ENCODE measurements around the gene KRT6C.

The KRT6C gene

GRCh38 chr12:52519826-52520662 is 46.4 kb upstream of the KRT6C start, which contains the start of gene KRT5:
Gene KRT5, minus strand, starts transcription at chr12:52520394. Its CDS starts 98 bp downstream, at chr12:52520296.
- DNase-seq (ENCODE audit: low spot score), result peak; percentile 98
- H3K36me3 ChIP-seq (ENCODE audit: low read depth), result peaks cover 51% of the 10 kb centered on the region
- no peaks in the 10 kb centered on the region for H3K9me3 ChIP-seq (ENCODE audit: severe bottlenecking)
- no peaks in the 10 kb centered on the region for H3K27me3 ChIP-seq (ENCODE audit: insufficient read depth, poor library complexity, severe bottlenecking)
- peaks cover 55% of the 10 kb centered on the region for H3K4me1 ChIP-seq (ENCODE audit: insufficient read depth, poor library complexity, severe bottlenecking)
- peak within 1 kb of the TSS; percentile 99 for H3K27ac ChIP-seq (ENCODE audit: poor library complexity, severe bottlenecking)
- no peak for TF ChIP-seq CTCF (IDR thresholded peaks at IDR 0.05; ENCODE audit: poor library complexity, severe bottlenecking)
- peak within 1 kb of the TSS; percentile 79 for H3K4me3 ChIP-seq (ENCODE audit: severe bottlenecking)
- ATAC-seq (ENCODE audit: low read depth), result peak; percentile 43

- H3K4me1 ChIP-seq (ENCODE audit: insufficient read depth, poor library complexity, severe bottlenecking), result peaks cover 48% of the 10 kb centered on the region
- H3K9me3 ChIP-seq (ENCODE audit: severe bottlenecking), result no peaks in the 10 kb centered on the region
- no peak for TF ChIP-seq CTCF (IDR thresholded peaks at IDR 0.05; ENCODE audit: poor library complexity, severe bottlenecking)
- DNase-seq (ENCODE audit: low spot score) (no peak), ATAC-seq (ENCODE audit: low read depth) (no peak)
- peaks cover 58% of the 10 kb centered on the region for H3K36me3 ChIP-seq (ENCODE audit: low read depth)
- H3K27me3 ChIP-seq (ENCODE audit: insufficient read depth, poor library complexity, severe bottlenecking), result no peaks in the 10 kb centered on the region
- peak overlapping the region; percentile 79 for H3K4me3 ChIP-seq (ENCODE audit: severe bottlenecking)
- peak overlapping the region; percentile 99 for H3K27ac ChIP-seq (ENCODE audit: poor library complexity, severe bottlenecking)
These were observed 45.7 kb upstream of the KRT6C start for GRCh38 chr12:52519387-52519703.

GRCh38 chr12:52518574-52519386 is 45.2 kb upstream of the KRT6C start:
- Histone ChIP-seq H3K27me3 (ENCODE audit: insufficient read depth, poor library complexity, severe bottlenecking) (no peaks in the 10 kb centered on the region), H3K4me3 (ENCODE audit: severe bottlenecking) (peak overlapping the region; percentile 79), H3K4me1 (ENCODE audit: insufficient read depth, poor library complexity, severe bottlenecking) (peaks cover 42% of the 10 kb centered on the region), H3K9me3 (ENCODE audit: severe bottlenecking) (no peaks in the 10 kb centered on the region), H3K27ac (ENCODE audit: poor library complexity, severe bottlenecking) (peak overlapping the region; percentile 99), H3K36me3 (ENCODE audit: low read depth) (peaks cover 61% of the 10 kb centered on the region)
- DNase-seq (ENCODE audit: low spot score), result no peak
- TF ChIP-seq CTCF (IDR thresholded peaks at IDR 0.05; ENCODE audit: poor library complexity, severe bottlenecking), result no peak
- ATAC-seq (ENCODE audit: low read depth), result no peak

- no peaks in the 10 kb centered on the region for H3K9me3 ChIP-seq (ENCODE audit: severe bottlenecking)
- no peaks in the 10 kb centered on the region for H3K27me3 ChIP-seq (ENCODE audit: insufficient read depth, poor library complexity, severe bottlenecking)
- H3K27ac ChIP-seq (ENCODE audit: poor library complexity, severe bottlenecking), result peak overlapping the region; percentile 99
These were observed 44.3 kb upstream of the KRT6C start for GRCh38 chr12:52517888-52518287.

More at GRCh38 chr12:52517888-52518287, 44.3 kb upstream of the KRT6C start:
- H3K4me1 ChIP-seq (ENCODE audit: insufficient read depth, poor library complexity, severe bottlenecking), result peaks cover 33% of the 10 kb centered on the region
- no peak for TF ChIP-seq CTCF (IDR thresholded peaks at IDR 0.05; ENCODE audit: poor library complexity, severe bottlenecking)
- peak overlapping the region; percentile 79 for H3K4me3 ChIP-seq (ENCODE audit: severe bottlenecking)
- no peak for ATAC-seq (ENCODE audit: low read depth)
- peaks cover 61% of the 10 kb centered on the region for H3K36me3 ChIP-seq (ENCODE audit: low read depth)
- DNase-seq (ENCODE audit: low spot score), result no peak

All from RWPE2 (cell line).